Measurements from ENCODE around the gene OXSR1.
"Not testable (repeated sequence)": the region's sequence is repeated elsewhere in the genome, so short reads cannot be mapped to it uniquely, and the experiment has no call there.

The OXSR1 gene

DNA sequence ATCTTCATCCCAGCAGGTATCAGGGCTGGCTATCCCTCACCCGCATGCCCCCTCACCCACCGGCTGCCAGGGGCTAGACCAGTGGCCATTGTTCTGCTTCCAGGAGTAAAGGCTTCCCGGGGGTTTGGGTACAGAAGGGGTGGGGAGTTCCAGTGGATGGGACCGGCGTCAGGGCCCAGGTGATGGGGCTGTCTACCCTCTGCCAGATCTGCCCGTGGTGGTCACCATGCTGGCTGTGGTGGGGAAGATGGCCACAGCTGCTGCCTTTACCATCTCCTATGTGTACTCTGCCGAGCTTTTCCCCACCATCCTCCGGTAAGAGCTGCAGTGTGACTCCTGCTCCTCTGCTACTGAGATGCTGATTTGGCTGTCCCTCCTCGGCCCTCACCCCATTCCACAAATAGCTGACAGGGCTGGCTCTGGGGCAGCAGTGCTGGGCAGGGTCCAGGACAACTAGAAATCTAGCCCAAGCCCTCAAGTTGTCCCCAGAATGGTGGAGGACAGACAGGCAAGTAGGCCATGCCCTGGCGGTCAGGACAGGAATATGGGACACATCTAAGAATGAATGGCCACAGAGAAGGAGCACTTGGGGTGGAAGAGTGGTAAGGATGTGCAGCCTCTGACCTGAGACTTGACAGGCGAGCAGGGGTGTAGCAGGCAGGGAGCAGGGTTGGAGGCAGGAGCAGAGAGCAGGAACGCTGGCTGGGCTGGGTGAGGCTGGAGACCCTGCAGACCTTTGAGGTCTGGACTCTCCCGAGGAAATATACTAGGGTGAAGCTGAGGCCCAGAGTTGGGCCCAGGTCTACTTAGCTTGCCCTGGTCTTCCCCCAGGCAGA is 111.0 kb downstream of the OXSR1 start:
- DNase-seq = no peak

DNA sequence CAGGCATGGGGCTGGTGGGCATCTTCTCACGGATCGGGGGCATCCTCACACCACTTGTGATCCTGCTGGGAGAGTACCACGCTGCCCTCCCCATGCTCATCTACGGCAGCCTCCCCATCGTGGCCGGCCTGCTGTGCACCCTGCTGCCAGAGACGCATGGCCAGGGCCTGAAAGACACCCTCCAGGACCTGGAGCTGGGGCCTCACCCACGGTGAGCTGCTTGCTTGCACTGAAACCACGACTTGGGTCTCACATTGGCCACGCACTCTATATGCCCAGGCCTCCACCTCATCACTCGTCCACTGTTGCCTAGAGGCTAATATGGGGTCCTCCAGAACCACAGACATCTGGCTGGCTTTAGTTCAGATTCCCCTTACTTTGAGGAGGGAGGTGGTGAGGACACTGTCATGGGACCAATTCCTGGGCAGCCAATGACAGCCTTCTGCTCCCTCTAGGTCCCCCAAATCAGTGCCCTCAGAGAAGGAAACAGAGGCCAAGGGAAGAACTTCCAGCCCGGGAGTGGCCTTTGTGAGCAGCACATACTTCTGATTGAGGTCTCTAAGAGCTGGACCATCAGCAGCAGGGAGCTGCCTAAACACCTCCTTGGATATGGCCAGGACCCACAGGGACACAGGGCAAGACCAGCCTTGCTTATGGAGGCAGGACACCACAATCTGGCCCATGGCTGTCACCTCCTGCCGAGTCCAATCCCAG is 111.7 kb downstream of the OXSR1 start:
- DNase-seq = no peak

DNA sequence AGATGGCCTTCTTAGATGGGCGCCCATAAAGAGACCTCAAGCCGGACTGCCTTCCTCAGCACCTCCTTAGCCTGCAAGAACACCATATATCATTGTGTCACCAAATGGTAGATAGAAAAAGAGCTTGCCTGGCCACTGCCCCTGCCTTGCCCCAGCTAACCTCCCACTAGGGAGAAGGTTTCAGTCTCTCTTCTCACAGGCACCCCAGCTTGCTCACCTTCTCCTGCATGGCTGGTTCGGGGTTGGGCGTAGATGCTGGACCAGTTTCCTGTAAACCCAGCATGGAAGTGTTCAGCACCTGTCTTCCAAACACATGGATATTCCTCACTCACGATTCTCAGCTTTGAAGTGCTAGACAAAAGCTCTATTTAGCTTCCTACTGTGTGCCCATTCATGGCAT is 113.5 kb downstream of the OXSR1 start:
- DNase-seq = no peak

DNA sequence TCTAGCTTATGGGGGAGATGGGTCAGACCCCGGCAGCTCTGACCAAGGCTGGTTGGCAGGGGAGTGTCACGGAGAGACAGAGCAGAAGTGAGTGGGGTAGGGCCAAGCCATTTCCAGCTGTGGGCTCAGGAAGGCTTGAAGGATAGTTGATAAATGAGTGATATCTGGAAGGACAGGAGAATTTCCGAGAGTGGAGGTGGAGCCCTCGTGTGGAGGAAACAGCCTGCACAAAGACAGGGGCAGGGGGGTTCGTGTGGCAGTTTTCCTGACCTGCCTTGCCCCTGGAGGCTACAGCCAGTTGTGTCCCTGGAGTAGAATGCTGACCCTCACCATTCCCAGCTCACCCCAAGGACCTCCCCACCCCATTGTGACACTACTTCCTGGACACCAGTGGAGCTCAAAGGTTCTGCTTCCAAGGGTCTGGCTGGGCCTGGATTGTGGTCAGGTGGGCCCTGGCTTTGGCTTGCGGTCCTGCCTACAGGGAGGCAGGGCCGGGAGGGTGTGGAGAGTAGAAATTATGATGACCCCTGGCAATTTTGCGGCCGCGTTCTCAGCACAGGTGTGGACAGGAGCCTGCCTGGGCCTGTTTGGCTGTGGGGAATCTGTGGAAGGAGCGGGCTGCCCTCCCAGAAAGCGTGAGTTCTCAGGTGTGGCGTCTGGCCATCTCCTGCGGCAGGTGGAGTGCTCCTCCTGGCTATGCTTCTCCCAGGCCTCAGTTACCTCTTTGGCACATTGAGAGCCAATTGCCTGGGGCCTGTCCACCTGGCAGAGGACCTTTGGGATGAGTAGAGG is 116.8 kb downstream of the OXSR1 start, which contains the start of gene SLC22A14:
Gene SLC22A14, plus strand, starts transcription at position 400 of the 792 bp plus-strand sequence. CDS start 23,733 bp downstream, outside the sequence.
- no peak for DNase-seq

GRCh38 chr3:38283810-38284755 is 118.7 kb downstream of the OXSR1 start:
- DNase-seq = no peak

DNA sequence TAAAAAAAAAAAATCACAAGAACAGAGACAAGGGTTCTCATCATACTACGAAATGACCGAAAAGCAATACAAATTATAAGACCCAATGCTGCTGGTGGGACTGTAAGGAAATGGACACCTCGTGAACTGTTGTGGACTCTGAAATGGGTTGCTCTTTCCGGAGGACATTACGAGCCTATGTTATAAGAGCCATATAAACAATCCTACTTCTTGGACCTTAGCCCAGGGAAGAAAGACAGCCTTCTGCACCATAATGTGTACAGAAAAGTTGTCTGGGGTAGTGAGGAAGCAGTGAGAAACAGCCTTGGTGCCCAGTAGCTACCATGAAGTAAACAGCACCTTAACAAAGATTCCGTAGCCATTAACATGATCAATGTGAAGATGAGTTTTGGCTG is 119.4 kb downstream of the OXSR1 start:
- DNase-seq = no peak

DNA sequence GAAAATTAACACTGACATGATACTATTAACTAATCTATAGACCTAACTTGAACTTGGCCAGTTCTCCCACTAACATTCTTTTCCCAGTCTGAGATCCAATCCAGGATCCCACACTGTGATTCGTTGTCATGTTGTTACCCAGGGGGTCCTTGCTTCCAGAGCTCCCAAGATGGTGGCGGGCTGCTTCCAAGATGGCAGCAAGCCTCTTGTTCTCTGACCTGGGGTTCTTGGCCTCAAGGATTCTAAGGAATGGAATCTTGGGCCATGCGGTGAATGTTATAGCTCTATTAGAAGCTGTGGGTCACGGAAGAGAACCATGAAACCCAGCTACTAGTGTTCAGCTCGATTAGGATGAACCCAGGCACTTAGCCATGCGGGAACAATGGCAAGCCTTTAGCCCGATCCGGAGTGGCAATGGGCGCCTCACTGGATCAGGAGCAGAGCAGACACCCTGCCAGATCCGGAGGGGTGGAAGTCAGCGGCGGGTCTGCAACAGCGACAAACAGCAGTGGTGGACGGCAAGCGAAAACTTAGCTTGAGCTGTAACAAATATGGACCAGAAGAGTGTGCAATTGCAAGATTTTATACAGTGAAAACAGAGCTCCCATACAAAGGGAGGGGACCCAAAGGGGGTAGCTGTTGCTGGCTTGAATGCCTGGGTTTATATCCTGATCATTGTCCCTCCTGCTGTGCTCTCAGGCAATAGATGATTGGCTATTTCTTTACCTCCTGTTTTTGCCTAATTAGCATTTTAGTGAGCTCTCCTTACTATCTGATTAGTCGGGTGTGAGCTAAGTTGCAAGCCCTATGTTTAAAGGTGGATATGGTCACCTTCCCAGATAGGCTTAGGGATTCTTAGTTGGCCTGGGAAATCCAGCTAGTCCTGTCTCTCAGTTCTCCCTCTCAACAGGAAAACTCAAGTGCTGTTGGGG is 124.2 kb downstream of the OXSR1 start:
- not testable (repeated sequence) for DNase-seq

- not testable (repeated sequence) for DNase-seq
These were observed 131.7 kb downstream of the OXSR1 start for GRCh38 chr3:38297053-38297452.

DNA sequence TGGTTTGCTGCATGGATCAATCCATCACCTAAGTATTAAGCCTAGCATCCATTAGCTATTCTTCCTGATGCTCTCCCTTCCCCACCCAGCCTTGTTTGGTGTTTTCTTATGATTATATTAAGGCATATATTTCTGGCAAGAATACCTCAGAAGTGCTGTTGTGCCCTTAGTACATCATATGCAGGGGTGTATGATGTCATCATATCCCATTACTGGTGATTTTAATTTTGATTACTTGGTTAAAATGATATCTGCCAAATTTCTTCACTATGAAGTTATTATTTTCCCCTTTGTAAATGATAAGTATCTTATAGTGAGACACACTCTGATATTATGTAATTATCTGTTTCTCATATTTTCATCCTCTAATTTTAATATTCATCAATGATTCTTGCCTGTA is 132.2 kb downstream of the OXSR1 start:
- no peak for DNase-seq

DNA sequence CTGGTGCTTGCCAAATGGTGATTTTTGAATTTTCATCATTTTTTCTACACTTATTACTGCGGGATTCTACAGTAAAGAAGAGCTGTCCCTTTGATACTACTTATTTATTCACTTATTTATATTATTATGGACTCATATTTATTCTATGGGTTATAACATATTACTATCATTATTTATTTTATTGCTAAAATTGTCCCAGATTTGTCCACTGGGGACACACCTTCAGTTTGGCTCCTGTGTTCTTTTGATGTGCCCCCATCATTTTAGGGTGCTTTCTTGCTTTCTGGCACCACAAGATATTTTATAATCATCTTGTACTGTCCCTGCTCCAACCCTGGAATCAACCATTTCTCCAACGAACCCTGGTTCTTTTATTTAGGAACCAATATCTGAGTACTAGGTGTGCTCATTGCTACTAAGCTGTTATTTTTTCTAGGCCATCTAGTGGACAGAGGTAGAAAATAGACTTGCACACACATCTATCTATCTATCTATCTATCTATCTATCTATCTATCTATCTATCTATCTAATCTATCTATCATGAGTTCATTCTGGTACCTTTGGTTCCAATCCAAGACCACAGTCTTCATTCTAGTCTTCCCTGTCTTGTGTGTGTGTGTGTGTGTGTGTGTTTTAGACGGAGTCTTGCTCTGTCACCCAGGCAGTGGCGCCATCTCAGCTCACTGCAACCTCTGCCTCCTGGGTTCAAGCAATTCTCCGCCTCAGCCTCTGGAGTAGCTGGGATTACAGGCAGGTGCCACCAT is 132.8 kb downstream of the OXSR1 start:
- no peak for DNase-seq
